ENCODE results near the gene CACNA1D. TPM values are rescaled to one million over a fixed set of nuclear protein-coding genes. Genes with fewer than 3 reads are reported as not detected.

Gene CACNA1D
- total RNA-seq, 4 donors from 2014 or later, result 74.6 to 194 (median 105) TPM

- H3K27me3 ChIP-seq, result no peaks in the 10 kb centered on the region
- no peaks in the 10 kb centered on the region for H3K4me1 ChIP-seq
- TF ChIP-seq CTCF (IDR thresholded peaks at IDR 0.05), result no peak
- no peak for TF ChIP-seq POLR2A (IDR thresholded peaks at IDR 0.05)
- no peak for DNase-seq
- no peaks in the 10 kb centered on the region for H3K9me3 ChIP-seq
- no peak overlapping the region for H3K4me3 ChIP-seq
- H3K27ac ChIP-seq, result no peak overlapping the region
- peaks cover 0 to 5% (median 0%) of the 10 kb centered on the region in 3 donors for H3K36me3 ChIP-seq
Measured at GRCh38 chr3:53731934-53732624, 237.7 kb downstream of the CACNA1D start.

- DNase-seq, result no peak
- Histone ChIP-seq H3K4me1 (no peaks in the 10 kb centered on the region), H3K27ac (no peak overlapping the region), H3K9me3 (no peaks in the 10 kb centered on the region), H3K36me3 (peaks cover 0 to 5% (median 0%) of the 10 kb centered on the region in 3 donors), H3K4me3 (no peak overlapping the region), H3K27me3 (no peaks in the 10 kb centered on the region)
- TF ChIP-seq POLR2A (IDR thresholded peaks at IDR 0.05) (no peak), CTCF (IDR thresholded peaks at IDR 0.05) (no peak)
Measured at GRCh38 chr3:53733446-53733845, 239.0 kb downstream of the CACNA1D start.

GRCh38 chr3:53739966-53740365 is 245.6 kb downstream of the CACNA1D start:
- Histone ChIP-seq H3K4me1 (no peaks in the 10 kb centered on the region), H3K27me3 (no peaks in the 10 kb centered on the region), H3K9me3 (no peaks in the 10 kb centered on the region), H3K27ac (no peak overlapping the region), H3K4me3 (no peak overlapping the region), H3K36me3 (no peaks in the 10 kb centered on the region)
- TF ChIP-seq POLR2A (IDR thresholded peaks at IDR 0.05) (no peak), CTCF (IDR thresholded peaks at IDR 0.05) (no peak)
- no peak for DNase-seq

GRCh38 chr3:53740956-53741355 is 246.5 kb downstream of the CACNA1D start:
- no peaks in the 10 kb centered on the region for H3K36me3 ChIP-seq
- TF ChIP-seq CTCF (IDR thresholded peaks at IDR 0.05) (no peak), POLR2A (IDR thresholded peaks at IDR 0.05) (no peak)
- H3K9me3 ChIP-seq, result no peaks in the 10 kb centered on the region
- DNase-seq, result no peak
- no peaks in the 10 kb centered on the region for H3K4me1 ChIP-seq
- H3K27me3 ChIP-seq, result no peaks in the 10 kb centered on the region
- no peak overlapping the region for H3K27ac ChIP-seq
- H3K4me3 ChIP-seq, result no peak overlapping the region

GRCh38 chr3:53744351-53744750 is 249.9 kb downstream of the CACNA1D start:
- DNase-seq, result no peak
- H3K9me3 ChIP-seq, result no peaks in the 10 kb centered on the region
- H3K27me3 ChIP-seq, result no peaks in the 10 kb centered on the region
- peaks cover 0 to 3% (median 0%) of the 10 kb centered on the region in 3 donors for H3K36me3 ChIP-seq
- H3K4me1 ChIP-seq, result no peaks in the 10 kb centered on the region
- TF ChIP-seq CTCF (IDR thresholded peaks at IDR 0.05), result peak in 2 of 6 experiments; percentile 14 to 15
- TF ChIP-seq POLR2A (IDR thresholded peaks at IDR 0.05), result no peak
- H3K27ac ChIP-seq, result no peak overlapping the region
- no peak overlapping the region for H3K4me3 ChIP-seq
